Hematopoietic multipotent progenitor cell treated with erythropoietin and hydrocortisone succinate and interleukin-3 and kit ligand, for 17 days (in vitro differentiated cells): ENCODE data around the gene POU4F2.

ENCODE experiments used
- DNase-seq: peaks from one replicate; pipeline ENCODE4 v3.0.0-alpha.2; 2015; ENCODE audit warnings: low spot score

The POU4F2 gene, protein sequence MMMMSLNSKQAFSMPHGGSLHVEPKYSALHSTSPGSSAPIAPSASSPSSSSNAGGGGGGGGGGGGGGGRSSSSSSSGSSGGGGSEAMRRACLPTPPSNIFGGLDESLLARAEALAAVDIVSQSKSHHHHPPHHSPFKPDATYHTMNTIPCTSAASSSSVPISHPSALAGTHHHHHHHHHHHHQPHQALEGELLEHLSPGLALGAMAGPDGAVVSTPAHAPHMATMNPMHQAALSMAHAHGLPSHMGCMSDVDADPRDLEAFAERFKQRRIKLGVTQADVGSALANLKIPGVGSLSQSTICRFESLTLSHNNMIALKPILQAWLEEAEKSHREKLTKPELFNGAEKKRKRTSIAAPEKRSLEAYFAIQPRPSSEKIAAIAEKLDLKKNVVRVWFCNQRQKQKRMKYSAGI

DNA sequence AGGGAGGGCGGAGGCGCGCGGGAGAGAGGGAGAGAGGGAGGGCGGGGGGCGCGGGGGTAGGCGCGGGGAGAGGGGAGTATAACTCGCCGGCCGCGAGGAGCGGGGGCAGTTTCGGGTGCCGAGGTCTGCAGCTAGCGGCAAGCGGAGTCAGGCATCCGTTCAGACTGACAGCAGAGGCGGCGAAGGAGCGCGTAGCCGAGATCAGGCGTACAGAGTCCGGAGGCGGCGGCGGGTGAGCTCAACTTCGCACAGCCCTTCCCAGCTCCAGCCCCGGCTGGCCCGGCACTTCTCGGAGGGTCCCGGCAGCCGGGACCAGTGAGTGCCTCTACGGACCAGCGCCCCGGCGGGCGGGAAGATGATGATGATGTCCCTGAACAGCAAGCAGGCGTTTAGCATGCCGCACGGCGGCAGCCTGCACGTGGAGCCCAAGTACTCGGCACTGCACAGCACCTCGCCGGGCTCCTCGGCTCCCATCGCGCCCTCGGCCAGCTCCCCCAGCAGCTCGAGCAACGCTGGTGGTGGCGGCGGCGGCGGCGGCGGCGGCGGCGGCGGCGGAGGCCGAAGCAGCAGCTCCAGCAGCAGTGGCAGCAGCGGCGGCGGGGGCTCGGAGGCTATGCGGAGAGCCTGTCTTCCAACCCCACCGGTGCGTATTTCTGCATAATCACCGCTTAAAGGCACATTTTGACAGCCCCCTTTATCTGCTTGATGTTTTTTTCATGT lies at the start of gene POU4F2:
Gene POU4F2, plus strand, starts transcription at position 108 of the 720 bp plus-strand sequence. Its CDS starts 248 bp downstream, at position 356.
- DNase-seq, result no peak

DNA sequence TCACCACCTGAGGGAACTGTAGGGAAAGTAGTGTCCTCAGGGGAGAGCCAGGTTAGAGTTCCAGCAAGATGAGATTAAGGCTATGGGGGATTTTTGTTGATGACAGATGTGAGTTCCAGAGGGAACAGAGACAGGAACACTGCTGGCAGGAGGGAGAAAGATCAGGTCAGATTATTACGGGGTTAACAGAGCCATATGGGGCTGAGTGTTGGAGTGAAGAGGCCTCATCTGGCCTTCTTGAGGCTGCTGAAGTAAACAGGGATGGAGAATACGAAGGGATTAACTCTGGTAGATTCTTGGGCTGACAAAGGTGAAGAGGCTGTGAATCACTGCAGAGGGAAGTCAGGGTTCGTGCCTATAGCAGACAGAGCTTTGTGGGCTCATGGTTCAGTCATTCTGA lies 47.9 kb upstream of the POU4F2 start:
- DNase-seq, result no peak

DNA sequence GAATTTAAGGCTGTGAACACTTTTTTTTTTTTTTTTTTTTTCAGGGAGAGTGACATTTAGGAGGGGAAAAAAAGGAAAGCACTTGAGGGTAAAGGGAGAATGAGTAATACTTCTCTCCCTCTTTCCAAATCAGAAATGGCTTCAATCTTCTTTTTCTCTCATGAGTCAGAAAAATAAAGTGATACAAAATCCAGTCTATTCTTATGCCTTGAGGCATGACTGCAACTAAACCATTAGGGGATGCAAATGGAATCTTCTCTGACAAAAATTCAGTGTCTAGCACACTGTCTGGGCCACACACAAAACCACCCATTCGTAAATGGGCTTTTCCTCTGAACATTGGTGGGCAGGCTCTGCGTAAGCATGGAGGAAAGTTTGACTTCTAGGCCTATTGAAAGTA lies 46.7 kb upstream of the POU4F2 start:
- no peak for DNase-seq

DNA sequence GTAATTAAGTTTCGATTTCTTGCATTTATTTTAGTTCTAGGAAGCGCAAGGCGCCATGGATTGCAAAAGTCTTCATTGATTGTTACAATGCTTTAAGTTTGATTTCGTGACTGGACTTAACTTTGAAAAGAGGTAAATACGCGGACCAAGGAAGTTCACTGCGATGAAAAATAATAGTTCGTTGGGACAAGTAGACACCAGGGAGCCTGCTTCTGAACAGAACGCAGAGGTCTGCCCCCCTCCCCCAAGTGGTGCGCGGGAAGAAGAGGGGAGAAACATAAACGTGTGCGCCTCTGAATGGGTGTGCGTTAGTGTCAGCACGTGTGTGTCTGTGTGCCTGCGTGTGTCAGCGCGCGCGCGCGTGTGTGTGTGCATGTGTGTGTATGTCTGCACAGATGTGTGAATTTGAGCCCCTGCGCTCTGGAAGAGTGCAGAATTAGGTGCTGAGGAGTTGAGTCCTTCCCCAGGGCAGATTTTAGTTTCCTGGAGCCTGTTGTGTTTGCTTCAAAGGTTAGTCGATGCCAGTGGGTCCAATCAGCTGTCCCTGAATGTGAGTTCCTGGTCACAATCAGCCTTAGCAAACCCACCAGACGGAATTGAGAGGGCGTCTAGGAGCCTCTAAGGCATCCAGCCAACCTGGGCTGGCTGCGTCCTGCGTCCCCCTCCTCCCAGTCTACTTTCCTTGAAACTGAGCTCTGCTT lies 5.8 kb upstream of the POU4F2 start:
- no peak for DNase-seq

DNA sequence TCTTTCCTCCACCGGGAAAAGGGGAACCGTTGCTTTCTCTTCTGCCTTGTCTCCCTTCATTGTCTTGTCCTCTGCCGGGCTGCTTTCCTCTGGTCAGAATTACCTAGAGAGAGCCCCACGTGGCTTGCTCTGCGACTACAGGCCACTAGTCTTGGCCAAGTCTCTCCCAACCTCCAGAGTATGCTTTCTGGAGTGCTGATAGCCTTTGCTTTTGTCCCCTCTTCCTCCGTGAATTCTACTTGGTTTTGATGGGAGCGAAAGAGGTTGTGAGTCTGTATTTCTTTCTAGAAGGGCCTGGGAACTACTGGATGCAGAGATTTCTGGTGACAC lies 5.3 kb upstream of the POU4F2 start:
- DNase-seq, result no peak

DNA sequence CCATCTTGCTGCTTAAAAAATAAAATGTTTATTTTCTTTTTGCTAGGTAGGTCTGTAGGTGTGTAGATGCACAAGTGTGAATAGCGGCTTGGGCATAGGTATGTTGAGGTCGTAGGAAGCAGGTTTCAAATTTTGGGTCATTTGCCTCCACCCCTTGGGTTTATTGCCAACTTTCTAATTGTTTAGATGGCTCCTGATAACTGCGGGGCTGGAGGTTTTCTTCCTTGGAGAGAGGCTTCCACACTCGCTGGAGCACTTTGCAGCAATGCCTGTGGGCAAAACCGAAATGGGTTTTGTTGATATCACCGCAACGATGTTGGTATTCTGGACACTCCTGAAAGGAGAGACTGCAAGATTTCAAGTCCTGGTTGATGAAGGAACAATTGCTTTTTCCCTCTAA lies 3.9 kb upstream of the POU4F2 start:
- no peak for DNase-seq

DNA sequence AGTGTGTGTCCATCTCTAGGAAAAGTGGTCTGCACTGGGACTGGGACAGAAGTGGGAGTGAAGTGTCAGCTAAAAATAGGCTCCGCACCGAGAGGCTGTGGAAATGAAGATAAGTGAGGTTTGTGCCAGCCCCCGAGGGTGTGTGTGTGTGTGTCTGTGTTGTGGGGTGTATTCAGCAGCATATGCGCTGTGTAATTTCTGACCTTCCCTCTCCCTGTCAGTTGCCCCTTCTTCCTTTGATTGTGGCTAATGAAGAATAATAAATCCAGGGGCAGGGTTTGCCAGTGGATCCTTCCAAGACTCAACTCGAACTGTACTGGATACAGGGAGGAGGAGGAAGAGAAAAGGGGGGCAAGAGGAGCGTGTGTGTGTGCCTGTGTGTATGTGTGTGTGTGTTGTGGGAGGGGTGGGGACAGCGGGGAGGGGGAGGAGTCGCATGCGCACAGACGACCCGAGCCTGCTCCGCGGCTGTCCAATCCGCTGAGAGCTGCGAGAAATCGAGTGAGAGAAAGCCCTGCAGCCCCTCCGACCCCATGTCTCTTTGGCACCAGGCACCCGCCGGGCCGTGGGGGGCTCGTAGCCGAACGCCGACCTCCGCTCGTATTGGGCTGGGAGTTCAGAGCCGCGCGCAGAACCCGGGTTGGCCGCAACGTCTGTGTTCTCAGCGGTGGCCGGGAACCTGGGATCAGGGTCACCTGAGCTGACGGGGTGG lies 916 bp upstream of the POU4F2 start:
- no peak for DNase-seq

DNA sequence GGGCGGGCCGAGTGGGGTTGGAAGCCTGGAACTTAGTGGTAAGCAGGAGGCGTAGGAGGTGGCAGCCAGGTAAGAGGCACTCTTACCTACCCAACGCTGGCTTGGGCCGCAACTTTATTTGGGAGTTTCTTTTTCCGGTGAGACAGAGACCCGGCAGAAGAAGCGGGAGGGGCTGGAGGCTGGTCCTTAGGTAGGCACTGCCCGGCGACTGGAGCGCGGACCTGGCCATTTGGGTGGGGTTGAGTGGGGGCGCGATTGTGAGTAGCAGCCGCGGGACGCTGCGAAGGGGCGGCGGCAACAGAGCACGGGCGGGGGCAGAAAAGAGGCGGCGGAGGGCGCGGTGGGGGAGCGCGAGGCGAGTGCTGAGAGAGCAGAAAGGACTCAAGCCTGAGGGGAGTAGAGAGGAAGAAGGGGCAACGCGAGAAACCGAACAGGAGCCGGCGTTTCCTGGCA lies 334 bp upstream of the POU4F2 start:
- no peak for DNase-seq

DNA sequence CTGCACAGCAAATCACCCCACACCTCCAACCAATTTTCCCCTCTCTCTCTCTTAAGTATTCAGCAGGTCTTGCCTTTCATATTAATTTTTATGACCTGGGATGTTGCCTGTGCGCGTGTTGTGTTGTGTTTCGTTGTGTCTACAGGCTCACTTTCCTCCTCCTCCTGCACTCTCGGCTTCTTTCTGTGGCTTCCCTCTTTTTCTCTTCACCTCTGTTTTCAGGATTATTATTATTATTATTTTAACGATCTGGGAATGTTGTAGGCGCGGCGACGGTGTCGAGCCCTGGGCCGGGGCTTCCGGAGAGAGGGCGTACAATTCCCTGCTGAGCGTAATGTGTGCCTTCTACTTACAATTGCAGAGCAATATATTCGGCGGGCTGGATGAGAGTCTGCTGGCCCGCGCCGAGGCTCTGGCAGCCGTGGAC lies 826 bp downstream of the POU4F2 start:
- no peak for DNase-seq

DNA sequence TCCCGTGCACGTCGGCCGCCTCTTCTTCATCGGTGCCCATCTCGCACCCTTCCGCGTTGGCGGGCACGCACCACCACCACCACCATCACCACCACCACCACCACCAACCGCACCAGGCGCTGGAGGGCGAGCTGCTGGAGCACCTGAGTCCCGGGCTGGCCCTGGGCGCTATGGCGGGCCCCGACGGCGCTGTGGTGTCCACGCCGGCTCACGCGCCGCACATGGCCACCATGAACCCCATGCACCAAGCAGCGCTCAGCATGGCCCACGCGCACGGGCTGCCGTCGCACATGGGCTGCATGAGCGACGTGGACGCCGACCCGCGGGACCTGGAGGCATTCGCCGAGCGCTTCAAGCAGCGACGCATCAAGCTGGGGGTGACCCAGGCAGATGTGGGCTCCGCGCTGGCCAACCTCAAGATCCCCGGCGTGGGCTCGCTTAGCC lies 1.4 kb downstream of the POU4F2 start:
- no peak for DNase-seq

DNA sequence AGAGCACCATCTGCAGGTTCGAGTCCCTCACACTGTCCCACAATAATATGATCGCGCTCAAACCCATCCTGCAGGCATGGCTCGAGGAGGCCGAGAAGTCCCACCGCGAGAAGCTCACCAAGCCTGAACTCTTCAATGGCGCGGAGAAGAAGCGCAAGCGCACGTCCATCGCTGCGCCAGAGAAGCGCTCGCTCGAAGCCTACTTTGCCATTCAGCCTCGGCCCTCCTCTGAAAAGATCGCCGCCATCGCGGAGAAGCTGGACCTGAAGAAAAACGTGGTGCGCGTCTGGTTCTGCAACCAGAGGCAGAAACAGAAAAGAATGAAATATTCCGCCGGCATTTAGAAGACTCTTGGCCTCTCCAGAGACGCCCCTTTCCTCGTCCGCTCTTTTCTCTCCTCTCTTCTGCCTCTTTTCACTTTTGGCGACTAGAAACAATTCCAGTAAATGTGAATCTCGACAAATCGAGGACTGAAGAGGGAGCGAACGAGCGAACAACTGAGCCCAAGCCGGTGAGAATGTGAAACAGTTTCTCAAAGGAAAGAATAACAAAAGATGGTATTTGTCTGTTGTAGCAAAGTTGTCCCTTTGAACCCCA lies 1.9 kb downstream of the POU4F2 start:
- no peak for DNase-seq

DNA sequence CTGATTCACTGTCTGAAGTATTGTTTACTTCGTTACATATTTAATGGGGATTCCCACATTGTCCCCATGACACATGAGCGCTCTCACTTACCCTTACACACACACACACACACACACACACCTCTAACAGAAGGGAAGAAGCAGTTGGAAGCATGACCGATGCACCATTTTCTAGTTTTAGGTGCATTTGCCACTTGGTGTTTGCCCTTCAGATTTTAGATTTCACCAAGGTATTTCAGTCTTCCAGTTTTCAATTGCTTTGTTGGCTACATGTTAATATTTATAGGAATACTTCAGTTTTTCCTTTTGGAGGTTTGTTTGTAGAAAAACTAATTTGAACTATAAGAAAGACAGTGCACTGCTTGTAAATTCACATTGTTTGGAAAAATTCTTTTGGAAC lies 3.1 kb downstream of the POU4F2 start:
- no peak for DNase-seq

DNA sequence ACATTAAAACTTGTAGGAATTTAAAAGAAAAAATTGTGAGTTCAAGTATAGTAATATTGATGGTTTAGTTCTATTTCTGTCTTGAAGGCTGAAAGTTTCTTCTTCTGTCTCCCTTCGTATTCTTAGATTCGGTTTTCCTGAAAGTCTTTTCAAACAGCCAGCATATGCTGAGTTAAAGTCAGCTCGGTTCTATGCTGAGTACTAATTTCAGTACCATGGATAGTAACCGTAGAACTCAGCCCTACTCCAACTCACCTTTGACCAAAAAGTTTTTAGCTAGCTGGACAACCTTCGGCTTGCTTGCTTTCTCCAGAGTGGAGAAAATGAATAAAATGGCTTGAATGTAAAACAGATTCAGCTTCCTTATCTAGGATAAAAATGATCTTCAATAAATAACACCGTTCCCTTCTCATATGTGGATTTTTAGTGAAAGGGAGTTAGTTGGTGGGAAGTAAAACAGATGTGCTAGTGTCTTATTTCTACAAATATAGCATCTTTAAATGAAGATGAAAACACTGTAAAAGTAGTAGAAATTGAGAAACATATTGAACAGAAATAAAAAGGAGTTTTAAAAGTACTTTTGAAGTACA lies 5.2 kb downstream of the POU4F2 start:
- DNase-seq, result no peak

DNA sequence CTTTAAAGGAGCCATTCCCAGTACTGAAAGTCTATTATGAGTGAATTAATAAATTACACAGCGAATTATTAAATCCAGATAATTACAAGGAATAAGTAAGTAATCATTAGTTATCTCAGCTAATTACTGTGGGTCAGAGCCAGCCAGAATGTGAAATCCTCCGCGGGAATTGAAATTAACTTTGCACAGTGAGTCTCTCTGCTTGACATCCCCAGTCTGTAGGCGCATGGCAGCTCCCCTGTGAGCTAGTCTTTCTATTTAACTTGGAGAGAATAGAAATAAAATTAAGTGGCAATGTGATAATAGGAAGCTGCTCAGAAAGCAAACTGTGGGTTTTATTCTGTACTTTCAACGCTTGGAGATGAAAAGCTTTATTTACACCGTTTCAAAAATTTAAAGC lies 7.2 kb downstream of the POU4F2 start:
- no peak for DNase-seq

DNA sequence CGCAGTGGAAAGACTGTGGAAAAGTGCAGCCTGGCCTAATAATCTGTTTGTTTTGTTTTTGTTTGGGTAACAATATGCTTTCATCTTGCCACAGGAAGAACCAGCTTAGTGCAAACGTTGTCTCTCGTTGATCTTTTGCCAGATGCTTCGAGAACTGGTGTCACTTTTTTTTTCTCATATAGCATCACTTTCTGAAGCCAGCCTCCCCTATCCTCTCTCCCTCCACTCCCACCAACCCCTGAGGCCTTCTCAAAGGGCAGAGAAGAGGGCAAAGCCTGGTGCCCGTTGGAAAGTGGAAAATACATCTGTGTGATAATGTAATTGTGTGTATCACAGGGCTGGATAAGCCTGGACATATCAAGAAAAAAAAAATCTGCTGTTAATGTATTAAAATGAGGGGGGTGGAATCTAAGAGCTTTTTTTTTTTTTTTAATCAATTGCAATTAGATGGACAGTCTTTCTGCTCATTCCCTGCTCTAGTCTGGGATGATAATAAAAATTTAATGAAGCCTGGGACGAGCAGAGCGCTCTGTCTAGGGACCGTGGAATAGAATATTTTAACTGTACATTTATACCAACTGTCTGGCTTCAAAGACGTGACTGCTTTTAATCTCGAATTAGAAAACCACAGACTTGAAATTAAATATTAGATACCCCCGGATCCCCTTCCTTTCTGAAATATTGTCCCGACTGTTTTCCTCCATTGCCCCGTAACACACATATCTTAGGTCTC lies 8.1 kb downstream of the POU4F2 start:
- no peak for DNase-seq

DNA sequence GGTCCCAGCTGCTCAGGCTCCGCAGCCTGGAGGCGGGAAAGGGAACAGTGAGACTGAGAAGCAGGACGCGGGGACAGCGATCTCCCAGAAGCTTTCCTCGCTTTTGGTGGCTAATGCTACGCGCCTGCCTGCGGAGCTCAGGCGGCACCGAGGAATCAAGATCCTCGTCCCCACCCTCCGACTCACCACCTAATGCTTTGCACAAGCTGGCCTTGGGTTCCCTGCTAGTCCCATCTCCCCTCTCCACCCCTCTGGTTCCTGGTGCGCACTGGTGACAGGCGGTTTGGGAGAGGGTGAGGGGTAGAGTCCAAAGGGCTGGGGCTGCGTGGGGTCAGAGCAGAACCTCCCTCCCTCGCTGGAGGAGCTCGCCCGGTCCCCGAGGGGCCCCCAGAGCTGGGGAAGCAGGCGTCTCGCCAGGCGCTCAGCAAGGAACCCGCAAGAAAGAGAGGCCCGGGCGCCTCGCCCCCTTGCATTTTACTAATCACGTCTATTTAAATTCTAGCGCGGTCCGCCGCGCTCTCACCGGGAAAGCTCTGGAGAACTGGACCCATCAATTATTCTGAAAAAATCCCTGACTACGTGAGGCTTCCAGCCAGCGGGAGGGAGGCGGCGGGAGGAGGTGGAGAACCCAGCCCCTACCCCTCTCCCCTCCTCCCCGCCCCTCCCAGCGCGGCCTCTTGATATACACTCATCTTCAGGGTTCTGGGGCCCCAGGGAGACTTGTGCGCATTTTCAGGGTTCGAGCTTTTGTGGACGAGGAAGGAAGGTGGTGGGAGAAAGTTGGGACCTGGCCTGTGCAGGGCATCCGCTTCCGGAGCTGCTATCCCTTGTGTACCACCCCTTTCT lies 9.1 kb downstream of the POU4F2 start:
- no peak for DNase-seq

DNA sequence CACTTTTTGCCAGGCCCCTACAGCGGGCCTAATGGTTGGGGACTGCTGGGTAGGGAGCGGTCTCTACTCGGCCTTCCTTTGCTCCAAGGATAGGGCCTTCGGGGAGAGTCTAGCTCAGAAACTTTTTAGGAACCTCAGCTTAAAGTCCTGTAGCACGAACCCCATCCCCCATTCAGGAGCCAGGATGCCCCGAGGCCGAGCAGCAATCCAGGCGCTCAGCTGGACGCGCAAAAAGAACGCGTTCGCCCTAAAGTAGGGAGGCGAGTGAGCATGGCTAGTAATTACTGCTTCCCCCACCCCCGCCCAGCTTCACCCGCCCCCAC lies 9.7 kb downstream of the POU4F2 start:
- DNase-seq, result no peak

DNA sequence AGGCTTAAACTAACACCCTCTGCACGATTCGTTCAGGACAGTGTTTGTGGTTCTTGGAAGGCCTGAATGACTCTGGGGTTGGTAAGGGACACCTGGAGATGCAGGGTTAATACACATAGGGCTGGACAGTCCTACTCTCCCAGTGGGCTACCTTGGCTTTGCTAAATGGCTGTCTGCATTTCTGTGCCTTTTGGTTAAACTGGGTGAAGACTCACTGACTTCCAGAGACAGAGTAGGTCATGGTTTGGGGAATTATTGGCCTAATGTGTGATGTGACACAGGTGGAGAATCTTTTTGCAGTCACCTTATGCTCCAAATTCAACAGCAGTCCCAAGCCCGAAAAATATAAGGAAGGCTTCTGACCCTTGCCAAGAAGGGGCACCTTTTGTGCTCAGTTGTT lies 10.5 kb downstream of the POU4F2 start:
- no peak for DNase-seq

DNA sequence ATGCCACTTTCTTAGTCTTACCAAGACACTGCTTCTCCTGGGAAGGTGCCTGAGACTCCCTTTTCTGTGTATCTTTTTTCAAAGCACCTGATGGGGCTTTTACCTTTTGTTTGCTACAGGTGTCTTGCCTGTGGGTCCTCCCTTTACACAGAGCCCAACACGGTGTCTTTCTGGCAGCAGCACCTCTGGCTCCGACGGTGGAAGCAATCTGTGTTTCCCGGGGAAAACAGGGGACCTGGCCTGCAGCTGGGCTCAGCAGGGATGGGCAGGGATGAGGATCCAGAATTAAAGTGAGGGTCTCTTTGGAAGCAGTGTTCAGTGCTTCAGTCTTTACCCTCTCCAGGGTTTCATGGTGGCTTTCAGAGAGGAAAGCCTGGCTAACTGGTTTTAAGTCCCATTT lies 11.3 kb downstream of the POU4F2 start:
- DNase-seq, result no peak
